Astrocyte of the cerebellum (primary cell): ENCODE measurements around the gene TMEM175.

Source experiments
- DNase-seq: peaks from one replicate; pipeline ENCODE4 v3.0.0-alpha.2; 2011; ENCODE audit warnings: low read depth
- H3K4me3 ChIP-seq: 2 replicates; pipeline ENCODE4 v1.5.1; 2011; ENCODE audit warnings: mild to moderate bottlenecking, low read depth, low read length, moderate library complexity
- in situ Hi-C: cut with HindIII; loops from 2 replicates; pipeline ENCODE4 v1.10.0; 2017; ENCODE audit warnings: low sequenced_read_pairs
- TF ChIP-seq, protein P1 (sequence below): IDR thresholded peaks from 2 replicates; pipeline ENCODE4 v1.5.1; 2012; ENCODE audit warnings: low read length, low read depth, moderate library complexity, mild to moderate bottlenecking; ENCODE audit errors: missing control alignments

The TMEM175 gene

GRCh38 chr4:961351-962230 lies 29.3 kb downstream of the TMEM175 start:
- DNase-seq: no peak
- TF ChIP-seq, protein P1, sequence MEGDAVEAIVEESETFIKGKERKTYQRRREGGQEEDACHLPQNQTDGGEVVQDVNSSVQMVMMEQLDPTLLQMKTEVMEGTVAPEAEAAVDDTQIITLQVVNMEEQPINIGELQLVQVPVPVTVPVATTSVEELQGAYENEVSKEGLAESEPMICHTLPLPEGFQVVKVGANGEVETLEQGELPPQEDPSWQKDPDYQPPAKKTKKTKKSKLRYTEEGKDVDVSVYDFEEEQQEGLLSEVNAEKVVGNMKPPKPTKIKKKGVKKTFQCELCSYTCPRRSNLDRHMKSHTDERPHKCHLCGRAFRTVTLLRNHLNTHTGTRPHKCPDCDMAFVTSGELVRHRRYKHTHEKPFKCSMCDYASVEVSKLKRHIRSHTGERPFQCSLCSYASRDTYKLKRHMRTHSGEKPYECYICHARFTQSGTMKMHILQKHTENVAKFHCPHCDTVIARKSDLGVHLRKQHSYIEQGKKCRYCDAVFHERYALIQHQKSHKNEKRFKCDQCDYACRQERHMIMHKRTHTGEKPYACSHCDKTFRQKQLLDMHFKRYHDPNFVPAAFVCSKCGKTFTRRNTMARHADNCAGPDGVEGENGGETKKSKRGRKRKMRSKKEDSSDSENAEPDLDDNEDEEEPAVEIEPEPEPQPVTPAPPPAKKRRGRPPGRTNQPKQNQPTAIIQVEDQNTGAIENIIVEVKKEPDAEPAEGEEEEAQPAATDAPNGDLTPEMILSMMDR: no peak
- H3K4me3 ChIP-seq: no peak overlapping the region
- in situ Hi-C loops: no loop called here

DNA sequence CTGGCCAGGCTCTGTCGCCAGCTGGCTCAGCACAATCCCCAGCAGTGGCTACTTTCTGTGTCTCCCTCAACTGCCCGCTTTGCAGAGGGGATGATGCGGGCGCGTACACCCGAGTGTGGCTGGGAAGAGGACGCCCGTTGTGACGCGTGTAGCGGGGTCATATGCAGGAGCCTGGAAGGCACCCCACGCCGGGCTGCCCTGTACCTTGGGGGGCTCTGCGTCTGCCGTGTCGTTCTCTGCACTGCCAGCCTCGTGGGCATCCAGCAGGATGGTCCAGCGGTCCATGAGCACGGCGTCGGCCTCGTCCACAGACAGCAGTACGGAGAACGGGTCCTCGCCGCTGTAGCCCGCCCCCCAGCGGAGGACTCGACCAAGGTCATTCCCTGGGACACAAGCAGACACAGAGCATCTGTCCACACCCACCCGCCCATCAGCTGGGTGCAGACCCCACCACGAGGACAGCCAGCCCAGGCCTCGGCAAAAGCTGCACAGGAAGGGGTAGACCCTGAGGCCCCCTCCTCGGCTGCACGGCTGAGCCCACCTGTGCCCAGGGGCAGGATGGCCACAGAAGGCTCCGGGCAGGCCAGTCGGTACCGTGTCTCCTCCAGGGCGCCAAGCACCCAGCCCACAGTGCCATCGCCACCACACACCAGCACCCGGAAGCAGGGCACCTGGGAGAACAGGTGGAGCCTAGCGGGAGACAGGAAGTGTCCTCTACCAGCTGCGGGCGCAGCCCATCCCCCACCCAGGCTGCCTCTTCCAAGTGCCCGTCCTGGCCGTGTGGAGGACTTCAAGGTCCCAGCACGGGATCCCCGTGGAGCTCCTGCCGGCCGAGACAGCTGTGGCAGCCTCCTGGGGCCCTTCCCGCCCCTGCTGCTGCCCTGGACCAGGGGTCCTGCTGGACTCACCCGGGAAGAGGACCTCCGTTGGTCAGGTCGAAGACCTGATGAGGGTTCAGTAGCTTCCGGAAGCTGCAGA lies 30.3 kb downstream of the TMEM175 start:
- TF ChIP-seq, protein P1: no peak
- H3K4me3 ChIP-seq: no peak overlapping the region
- in situ Hi-C loops: no loop called here
- no peak for DNase-seq

- TF ChIP-seq, protein P1: no peak
- in situ Hi-C loops: no loop called here
- no peak overlapping the region for H3K4me3 ChIP-seq
- no peak for DNase-seq
Measured at GRCh38 chr4:963276-964225, 31.3 kb downstream of the TMEM175 start.

DNA sequence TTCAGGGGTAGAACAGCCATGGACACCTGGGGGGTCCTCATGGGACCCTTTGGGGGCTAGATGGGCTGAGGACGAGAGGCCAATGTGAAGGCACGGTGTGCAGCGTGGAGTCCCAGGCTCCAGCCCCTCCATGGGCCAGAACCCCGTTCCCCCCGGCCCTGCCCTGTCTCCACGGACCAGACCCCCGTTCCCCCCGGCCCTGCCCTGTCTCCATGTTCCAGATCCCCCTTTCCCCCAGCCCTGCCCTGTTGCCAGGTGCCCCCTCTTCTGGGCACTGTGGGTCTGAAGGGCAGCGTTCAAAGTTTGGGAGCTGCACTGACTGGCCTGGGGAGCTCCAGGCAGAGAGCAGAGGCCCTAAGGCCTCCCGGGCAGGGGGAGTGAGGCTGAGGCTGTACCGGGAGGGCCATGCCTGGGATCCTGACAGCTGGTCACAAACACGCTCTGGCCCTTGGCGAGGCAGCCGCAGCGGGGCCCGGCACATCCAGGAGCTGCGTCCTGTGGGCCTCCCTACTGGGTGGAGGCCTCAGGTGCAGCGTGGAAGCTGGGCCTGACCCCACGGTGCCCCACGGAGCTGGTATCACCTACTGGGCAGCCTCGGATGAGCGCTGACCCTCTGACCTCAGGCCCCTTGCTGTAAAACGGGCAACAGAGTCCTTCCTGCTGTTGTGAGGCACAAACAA lies 32.2 kb downstream of the TMEM175 start:
- H3K4me3 ChIP-seq: no peak overlapping the region
- no peak for DNase-seq
- TF ChIP-seq, protein P1: no peak
- in situ Hi-C loops: no loop called here

GRCh38 chr4:965048-965765 lies 32.9 kb downstream of the TMEM175 start:
- DNase-seq: no peak
- no peak overlapping the region for H3K4me3 ChIP-seq
- in situ Hi-C loops: no loop called here
- TF ChIP-seq, protein P1: no peak
